NCI-H2196 (cell line): ENCODE measurements around the gene DIPK1B.

Experiments used
- DNase-seq: peaks from one replicate; lab custom pipeline; 2025; ENCODE audit not compliant: unreplicated experiment; lab: John Stamatoyannopoulos, UW

Gene DIPK1B

GRCh38 chr9:136673088-136673974 is 39.0 kb upstream of the DIPK1B start:
- no peak for DNase-seq

GRCh38 chr9:136673975-136674785 is 38.2 kb upstream of the DIPK1B start:
- no peak for DNase-seq

- peak; percentile 46 for DNase-seq
Measured at GRCh38 chr9:136674786-136675349, 37.5 kb upstream of the DIPK1B start.

- DNase-seq: peak; percentile 28
Measured at GRCh38 chr9:136675477-136676296, 36.7 kb upstream of the DIPK1B start.

- no peak for DNase-seq
Measured at GRCh38 chr9:136676297-136676794, 36.0 kb upstream of the DIPK1B start.

- DNase-seq: no peak
Measured at GRCh38 chr9:136676920-136677686, 35.3 kb upstream of the DIPK1B start.

- no peak for DNase-seq
Measured at GRCh38 chr9:136678034-136678433, 34.3 kb upstream of the DIPK1B start.

GRCh38 chr9:136678624-136679023 is 33.7 kb upstream of the DIPK1B start:
- DNase-seq: no peak

GRCh38 chr9:136679431-136679941 is 32.9 kb upstream of the DIPK1B start:
- DNase-seq: peak; percentile 50

- no peak for DNase-seq
Measured at GRCh38 chr9:136681029-136681428, 31.3 kb upstream of the DIPK1B start.

- no peak for DNase-seq
Measured at GRCh38 chr9:136681945-136682699, 30.2 kb upstream of the DIPK1B start.

- no peak for DNase-seq
Measured at GRCh38 chr9:136682710-136683109, 29.7 kb upstream of the DIPK1B start.

GRCh38 chr9:136683173-136683745 is 29.1 kb upstream of the DIPK1B start:
- no peak for DNase-seq

- DNase-seq: no peak
Measured at GRCh38 chr9:136683755-136684154, 28.6 kb upstream of the DIPK1B start.

- no peak for DNase-seq
Measured at GRCh38 chr9:136684339-136684738, 28.0 kb upstream of the DIPK1B start.

GRCh38 chr9:136684799-136685198 is 27.6 kb upstream of the DIPK1B start:
- DNase-seq: no peak

- DNase-seq: no peak
Measured at GRCh38 chr9:136685216-136685615, 27.2 kb upstream of the DIPK1B start.

GRCh38 chr9:136685790-136686533 is 26.4 kb upstream of the DIPK1B start:
- no peak for DNase-seq
